COLO668 (cell line): ENCODE results near the gene S1PR2.
A peak's percentile ranks its signal among the peaks of the same experiment; 100 is the strongest.
"Not testable (repeated sequence)": the region's sequence is repeated elsewhere in the genome, so short reads cannot be mapped to it uniquely, and the experiment has no call there.

Experiments used
- DNase-seq: peaks from one replicate; lab custom pipeline; 2025; ENCODE audit not compliant: unreplicated experiment; lab: John Stamatoyannopoulos, UW

S1PR2 gene

GRCh38 chr19:10224337-10224736 is 6.8 kb downstream of the S1PR2 start:
- DNase-seq, result no peak

- no peak for DNase-seq
Observed at GRCh38 chr19:10223488-10224213, 7.5 kb downstream of the S1PR2 start.

- no peak for DNase-seq
Observed at GRCh38 chr19:10222201-10222890, 8.8 kb downstream of the S1PR2 start.

GRCh38 chr19:10220695-10221094 is 10.4 kb downstream of the S1PR2 start:
- no peak for DNase-seq

- peak; percentile 76 for DNase-seq
Observed at GRCh38 chr19:10219678-10220077, 11.5 kb downstream of the S1PR2 start.

GRCh38 chr19:10217085-10217484 is 14.0 kb downstream of the S1PR2 start:
- no peak for DNase-seq

GRCh38 chr19:10214784-10215183 is 16.3 kb downstream of the S1PR2 start:
- no peak for DNase-seq

GRCh38 chr19:10211691-10212090 is 19.4 kb downstream of the S1PR2 start:
- DNase-seq, result no peak

GRCh38 chr19:10211061-10211460 is 20.1 kb downstream of the S1PR2 start:
- DNase-seq, result no peak

- no peak for DNase-seq
Observed at GRCh38 chr19:10209315-10209714, 21.8 kb downstream of the S1PR2 start.

GRCh38 chr19:10207026-10207425 is 24.1 kb downstream of the S1PR2 start:
- no peak for DNase-seq

GRCh38 chr19:10206226-10206885 is 24.8 kb downstream of the S1PR2 start:
- DNase-seq, result no peak

GRCh38 chr19:10205636-10206035 is 25.5 kb downstream of the S1PR2 start:
- DNase-seq, result no peak

GRCh38 chr19:10203686-10204085 is 27.4 kb downstream of the S1PR2 start:
- DNase-seq, result no peak

- no peak for DNase-seq
Observed at GRCh38 chr19:10201176-10201575, 30.0 kb downstream of the S1PR2 start.

GRCh38 chr19:10200101-10200500 is 31.0 kb downstream of the S1PR2 start:
- DNase-seq, result not testable (repeated sequence)

- not testable (repeated sequence) for DNase-seq
Observed at GRCh38 chr19:10198889-10199644, 32.1 kb downstream of the S1PR2 start.

- DNase-seq, result no peak
Observed at GRCh38 chr19:10195199-10195519, 36.0 kb downstream of the S1PR2 start.

- DNase-seq, result peak; percentile 96
Observed at GRCh38 chr19:10194500-10195198, 36.5 kb downstream of the S1PR2 start, which contains the start of gene DNMT1. Gene DNMT1, minus strand, starts transcription at chr19:10194953. Its CDS starts 54 bp downstream, at chr19:10194899.

- DNase-seq, result no peak
Observed at GRCh38 chr19:10193790-10194499, 37.2 kb downstream of the S1PR2 start.
